Erythroblast (primary cell): ENCODE data around the gene CPN1.

Experiments used
- GATA1 ChIP-seq: IDR thresholded peaks from 2 replicates; pipeline ENCODE4 v1.6.1; 2011; ENCODE audit warnings: low read depth, mild to moderate bottlenecking, control low read depth, low read length, moderate library complexity
- POLR2A ChIP-seq: IDR thresholded peaks from 2 replicates; pipeline ENCODE4 v1.6.1; 2011; ENCODE audit warnings: mild to moderate bottlenecking, low read length

GRCh38 chr10:100072514-100072913 lies 9.2 kb downstream of the CPN1 start:
- TF ChIP-seq POLR2A (no peak), GATA1 (no peak)
